ES-I3 (cell line): ENCODE data around the gene SIRPG.
"Not testable (repeated sequence)": the region's sequence is repeated elsewhere in the genome, so short reads cannot be mapped to it uniquely, and the experiment has no call there.

Source experiments
- H3K36me3 ChIP-seq: 2 replicates; pipeline ENCODE4 v1.6.1; 2013; ENCODE audit warnings: mild to moderate bottlenecking, low read length, control low read depth, moderate library complexity; ENCODE audit not compliant: insufficient read depth
- H3K4me1 ChIP-seq: 2 replicates; pipeline ENCODE4 v1.6.1; 2013; ENCODE audit warnings: mild to moderate bottlenecking, control low read depth, low read length; ENCODE audit not compliant: insufficient read depth
- H3K9ac ChIP-seq: 2 replicates; pipeline ENCODE4 v1.6.1; 2013; ENCODE audit warnings: low read depth, mild to moderate bottlenecking, low read length, moderate library complexity
- H3K9me3 ChIP-seq: 2 replicates; pipeline ENCODE4 v1.6.1; 2013; ENCODE audit warnings: mild to moderate bottlenecking, low read length, moderate library complexity; ENCODE audit not compliant: control insufficient read depth, insufficient read depth

Gene SIRPG

DNA sequence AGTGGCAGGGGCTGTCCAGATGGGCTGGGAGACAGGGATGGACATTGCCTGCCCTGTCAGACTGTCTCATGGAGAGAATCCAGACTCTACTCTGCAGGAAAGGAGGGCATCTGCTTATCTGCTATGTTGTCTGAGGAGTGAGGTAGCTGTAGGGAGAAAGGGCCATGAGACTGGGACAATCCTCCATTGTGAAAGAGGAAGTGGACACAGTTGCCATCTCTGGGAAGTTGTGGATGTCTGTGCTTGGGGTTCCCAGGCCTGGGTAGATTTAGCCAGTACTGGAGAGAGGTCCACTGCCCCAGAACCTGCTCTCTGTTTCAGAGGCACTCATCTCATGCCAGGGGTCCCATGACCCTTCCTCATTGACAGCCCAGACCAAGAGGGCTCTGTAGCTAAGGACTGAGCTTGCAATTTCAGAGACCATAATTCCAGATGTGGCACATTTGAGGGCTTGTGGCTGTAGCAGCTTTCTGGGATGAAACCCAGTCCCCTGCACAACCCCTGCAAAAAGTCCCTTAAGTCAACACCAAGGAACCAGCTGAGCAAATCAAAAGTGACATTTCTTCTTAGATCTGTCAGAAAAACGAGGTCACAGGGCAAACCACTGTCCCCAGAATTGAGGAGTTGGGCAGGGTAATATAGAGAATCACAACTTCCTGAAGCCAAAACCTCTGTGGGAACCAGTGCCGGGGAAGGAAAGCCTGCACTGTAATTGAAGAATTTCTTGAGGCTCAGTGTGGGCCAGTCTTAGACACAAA is 4.1 kb upstream of the SIRPG start:
- Histone ChIP-seq H3K4me1 (no peaks in the 10 kb centered on the region), H3K9ac (no peak overlapping the region), H3K9me3 (no peaks in the 10 kb centered on the region), H3K36me3 (no peaks in the 10 kb centered on the region)

DNA sequence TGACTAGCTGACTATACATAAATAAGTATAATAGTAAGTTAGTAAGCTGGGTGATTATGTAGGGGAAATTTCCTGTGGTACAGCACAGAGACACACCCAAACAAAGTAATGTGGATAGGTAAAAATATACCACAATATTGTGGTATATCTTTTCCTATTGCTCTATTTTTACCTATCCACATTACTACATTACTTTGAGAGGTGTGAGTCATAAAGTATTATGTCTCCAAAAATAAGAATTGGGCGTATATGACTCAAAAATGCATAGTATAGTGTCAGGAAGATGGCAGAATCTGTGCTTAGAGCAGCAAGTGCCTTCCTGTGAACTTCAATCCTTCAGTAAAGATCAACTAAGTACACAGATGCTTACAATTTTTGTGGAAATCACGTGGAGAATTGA is 2.7 kb upstream of the SIRPG start:
- Histone ChIP-seq H3K9ac (no peak overlapping the region), H3K9me3 (no peaks in the 10 kb centered on the region), H3K36me3 (no peaks in the 10 kb centered on the region), H3K4me1 (no peaks in the 10 kb centered on the region)

GRCh38 chr20:1656844-1657243 is 735 bp downstream of the SIRPG start:
- no peaks in the 10 kb centered on the region for H3K9me3 ChIP-seq
- H3K4me1 ChIP-seq = no peaks in the 10 kb centered on the region
- H3K36me3 ChIP-seq = no peaks in the 10 kb centered on the region
- H3K9ac ChIP-seq = no peak overlapping the region

DNA sequence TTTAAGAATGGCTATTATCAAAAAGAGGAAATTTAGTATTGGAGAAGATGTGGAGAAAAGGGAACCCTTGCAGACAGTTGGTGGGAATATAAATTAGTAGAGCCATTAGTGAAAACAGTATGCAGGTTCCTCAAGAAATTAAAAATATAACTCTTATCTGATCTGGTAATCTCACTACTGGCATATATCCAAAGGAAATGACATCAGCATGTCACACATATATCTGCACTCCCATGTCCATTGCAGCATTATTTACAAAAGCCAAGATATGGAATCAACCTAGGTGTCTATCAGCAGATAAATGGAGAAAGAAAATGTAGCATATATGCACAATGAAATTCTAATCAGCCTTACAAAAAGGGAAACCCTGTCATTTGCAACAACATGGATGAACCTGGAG is 2.6 kb downstream of the SIRPG start:
- Histone ChIP-seq H3K9ac (no peak overlapping the region), H3K4me1 (no peaks in the 10 kb centered on the region), H3K36me3 (no peaks in the 10 kb centered on the region), H3K9me3 (no peaks in the 10 kb centered on the region)

DNA sequence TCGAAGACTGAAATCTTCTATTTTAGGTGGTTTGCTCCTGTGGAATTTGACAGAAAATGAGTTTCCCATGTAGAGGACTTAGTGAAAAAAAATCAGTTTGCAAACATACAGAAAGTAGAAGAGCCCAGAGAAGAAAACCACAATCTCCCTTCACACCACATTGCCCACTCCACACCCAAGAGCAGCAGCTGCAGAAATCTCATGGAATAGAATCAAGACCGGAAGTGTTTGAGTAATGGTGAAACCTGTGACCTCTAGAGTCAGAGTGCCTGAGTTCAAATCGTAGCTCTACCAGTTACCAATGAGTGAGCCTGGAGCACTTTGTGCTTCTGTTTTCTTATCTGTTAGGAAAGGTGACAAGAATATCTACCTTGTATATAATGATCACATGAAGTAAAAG is 4.6 kb downstream of the SIRPG start:
- Histone ChIP-seq H3K9me3 (no peaks in the 10 kb centered on the region), H3K9ac (no peak overlapping the region), H3K4me1 (no peaks in the 10 kb centered on the region), H3K36me3 (no peaks in the 10 kb centered on the region)

- H3K4me1 ChIP-seq = no peaks in the 10 kb centered on the region
- H3K9ac ChIP-seq = no peak overlapping the region
- H3K36me3 ChIP-seq = no peaks in the 10 kb centered on the region
- H3K9me3 ChIP-seq = no peaks in the 10 kb centered on the region
These were observed 5.5 kb downstream of the SIRPG start for GRCh38 chr20:1652104-1652503.

- Histone ChIP-seq H3K4me1 (no peaks in the 10 kb centered on the region), H3K9me3 (no peaks in the 10 kb centered on the region), H3K36me3 (no peaks in the 10 kb centered on the region), H3K9ac (no peak overlapping the region)
These were observed 6.1 kb downstream of the SIRPG start for GRCh38 chr20:1651268-1652058.

GRCh38 chr20:1648101-1648500 is 9.5 kb downstream of the SIRPG start:
- Histone ChIP-seq H3K36me3 (no peaks in the 10 kb centered on the region), H3K9ac (no peak overlapping the region), H3K9me3 (no peaks in the 10 kb centered on the region), H3K4me1 (no peaks in the 10 kb centered on the region)

GRCh38 chr20:1646975-1647431 is 10.6 kb downstream of the SIRPG start:
- no peaks in the 10 kb centered on the region for H3K9me3 ChIP-seq
- no peaks in the 10 kb centered on the region for H3K36me3 ChIP-seq
- no peaks in the 10 kb centered on the region for H3K4me1 ChIP-seq
- H3K9ac ChIP-seq = no peak overlapping the region

- Histone ChIP-seq H3K9ac (no peak overlapping the region), H3K36me3 (no peaks in the 10 kb centered on the region), H3K4me1 (no peaks in the 10 kb centered on the region), H3K9me3 (no peaks in the 10 kb centered on the region)
These were observed 13.2 kb downstream of the SIRPG start for GRCh38 chr20:1644101-1644962.

- H3K9me3 ChIP-seq, H3K9ac ChIP-seq, H3K36me3 ChIP-seq, H3K4me1 ChIP-seq: not testable (repeated sequence)
These were observed 18.9 kb downstream of the SIRPG start for GRCh38 chr20:1638643-1639042.

- H3K36me3 ChIP-seq = no peaks in the 10 kb centered on the region
- H3K9me3 ChIP-seq = no peaks in the 10 kb centered on the region
- H3K9ac ChIP-seq = no peak overlapping the region
- H3K4me1 ChIP-seq = no peaks in the 10 kb centered on the region
These were observed 19.8 kb downstream of the SIRPG start for GRCh38 chr20:1637755-1638154.

DNA sequence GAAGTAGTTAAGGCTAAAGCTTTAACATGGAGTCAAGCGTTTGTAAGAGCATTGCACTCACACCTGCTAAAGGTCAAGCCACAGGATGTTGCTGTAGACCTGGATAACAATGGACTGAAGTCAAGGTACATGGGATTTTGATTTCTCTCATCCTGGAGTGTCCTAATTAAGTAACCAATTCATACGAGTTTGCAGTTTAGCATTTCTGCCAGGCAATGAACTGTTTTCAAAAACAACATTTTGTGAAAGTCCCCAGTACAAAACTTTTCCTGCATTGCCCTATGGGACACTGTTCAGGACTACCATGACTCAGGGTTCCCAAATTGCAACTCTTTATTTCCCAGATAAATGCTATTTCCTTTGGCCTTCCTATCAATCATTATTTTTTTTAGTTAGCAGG is 20.4 kb downstream of the SIRPG start:
- H3K9ac ChIP-seq = no peak overlapping the region
- no peaks in the 10 kb centered on the region for H3K36me3 ChIP-seq
- no peaks in the 10 kb centered on the region for H3K9me3 ChIP-seq
- H3K4me1 ChIP-seq = 0 out of 2 replicates have a peak, but pooled peaks cover 3% of the 10 kb centered on the region

GRCh38 chr20:1636621-1637020 is 21.0 kb downstream of the SIRPG start:
- Histone ChIP-seq H3K9me3 (no peaks in the 10 kb centered on the region), H3K9ac (no peak overlapping the region), H3K36me3 (no peaks in the 10 kb centered on the region), H3K4me1 (0 out of 2 replicates have a peak, but pooled peaks cover 6% of the 10 kb centered on the region)
